Mucosa of descending colon (tissue), 3 donors: Measurements from ENCODE around the gene C16orf89. TPM values are rescaled to one million over a fixed set of nuclear protein-coding genes. Genes with fewer than 3 reads are reported as not detected.

ENCODE experiments used
- ATAC-seq: fragments of 200-7000 bp; cut with Tn5 transposase; one replicate; pipeline ENCODE4 v1.9.1; 2020; ENCODE audit warnings: mild to moderate bottlenecking, moderate library complexity
- DNase-seq, 3 donors: peaks; one replicate each; pipeline ENCODE4 v3.0.0-alpha.2; 2020
- H3K36me3 ChIP-seq: fragments of 200-600 bp; one replicate; pipeline ENCODE4 v1.8.0; 2021; ENCODE audit warnings: low read depth, mild to moderate bottlenecking
- H3K4me1 ChIP-seq: fragments of 200-600 bp; one replicate; pipeline ENCODE4 v1.8.0; 2021; ENCODE audit warnings: low read depth, mild to moderate bottlenecking
- H3K4me3 ChIP-seq: fragments of 200-600 bp; one replicate; pipeline ENCODE4 v1.8.0; 2021; ENCODE audit warnings: mild to moderate bottlenecking
- H3K9me3 ChIP-seq: fragments of 200-600 bp; one replicate; pipeline ENCODE4 v1.8.0; 2021; ENCODE audit warnings: mild to moderate bottlenecking
- CTCF ChIP-seq: fragments of 200-600 bp; IDR thresholded peaks from one replicate; pipeline ENCODE4 v1.8.0; 2022; ENCODE audit warnings: antibody characterized with exemption, mild to moderate bottlenecking
- intact Hi-C, 2 donors: fragments of 100-400 bp; cut with DNase I in 1 of 2; cut with micrococcal nuclease in 1 of 2; formaldehyde crosslinking; loops; one replicate each; pipeline versions ENCODE4 v1.11.0 to v1.11.1; 2022; cut with DNase I, micrococcal nuclease
- total RNA-seq, 3 donors: library from RNA; stranded (reverse); fragmentation: NEBNext Ultra II Directional in 2 of 3; extraction: Animal tissue kit (Norgen Biotek cat#: 25700) in 2 of 3; gene quantifications; one replicate each; pipeline versions ENCODE4 v1.2.1 to v1.2.4, GENCODE V29; 2021 to 2023
- donor health status: DM: no; HTN: no; CAD: no; lungs with moderate emphysema.
- donor health status: DM: no; HTN: no; CAD: no.
- donor health status: DM: no; HTN: yes; CAD: no.

Gene C16orf89
- total RNA-seq, 3 donors from 2014 or later = 2.5 to 5.0 (median 3.3) TPM

GRCh38 chr16:5024632-5025031 is 41.1 kb downstream of the C16orf89 start:
- Histone ChIP-seq H3K4me1 (peaks cover 3% of the 10 kb centered on the region), H3K9me3 (no peaks in the 10 kb centered on the region), H3K36me3 (no peaks in the 10 kb centered on the region), H3K4me3 (no peak overlapping the region)
- peak; percentile 15 for TF ChIP-seq CTCF
- peak; percentile 91 for ATAC-seq
- DNase-seq = peak in 1 of 3 donors; percentile 68
- intact Hi-C loops = no loop called here

- ATAC-seq = no peak
Measured at GRCh38 chr16:5022521-5022920, 43.2 kb downstream of the C16orf89 start.

GRCh38 chr16:5020551-5020950 is 45.2 kb downstream of the C16orf89 start:
- ATAC-seq (no peak), DNase-seq (no peak)
- TF ChIP-seq CTCF = no peak
- no peaks in the 10 kb centered on the region for H3K9me3 ChIP-seq
- H3K4me1 ChIP-seq = peaks cover 3% of the 10 kb centered on the region
- H3K36me3 ChIP-seq = no peaks in the 10 kb centered on the region
- no peak overlapping the region for H3K4me3 ChIP-seq
- intact Hi-C loops = no loop called here

More at GRCh38 chr16:5022521-5022920, 43.2 kb downstream of the C16orf89 start:
- Histone ChIP-seq H3K9me3 (no peaks in the 10 kb centered on the region), H3K36me3 (no peaks in the 10 kb centered on the region), H3K4me3 (no peak overlapping the region), H3K4me1 (peaks cover 3% of the 10 kb centered on the region)
- TF ChIP-seq CTCF = no peak
- intact Hi-C loops = no loop called here
- DNase-seq = no peak

GRCh38 chr16:5019775-5020174 is 46.0 kb downstream of the C16orf89 start:
- no peak for TF ChIP-seq CTCF
- intact Hi-C loops = no loop called here
- DNase-seq (no peak), ATAC-seq (no peak)
- H3K36me3 ChIP-seq = no peaks in the 10 kb centered on the region
- H3K9me3 ChIP-seq = no peaks in the 10 kb centered on the region
- H3K4me3 ChIP-seq = no peak overlapping the region
- H3K4me1 ChIP-seq = peaks cover 3% of the 10 kb centered on the region

- Histone ChIP-seq H3K4me1 (no peaks in the 10 kb centered on the region), H3K9me3 (no peaks in the 10 kb centered on the region), H3K4me3 (no peak overlapping the region), H3K36me3 (no peaks in the 10 kb centered on the region)
- no peak for TF ChIP-seq CTCF
- intact Hi-C loops = no loop called here
- no peak for DNase-seq
- ATAC-seq = no peak
Measured at GRCh38 chr16:5018793-5019192, 47.0 kb downstream of the C16orf89 start.

- intact Hi-C loops = no loop called here
- ATAC-seq = no peak
Measured at GRCh38 chr16:5017678-5017969, 48.1 kb downstream of the C16orf89 start.

More at GRCh38 chr16:5017678-5017969, 48.1 kb downstream of the C16orf89 start:
- TF ChIP-seq CTCF = no peak
- Histone ChIP-seq H3K4me1 (no peaks in the 10 kb centered on the region), H3K36me3 (no peaks in the 10 kb centered on the region), H3K9me3 (no peaks in the 10 kb centered on the region), H3K4me3 (no peak overlapping the region)
- no peak for DNase-seq
